Osteocyte (in vitro differentiated cells): Measurements from ENCODE around the gene GALC. TPM values are rescaled to one million over a fixed set of nuclear protein-coding genes. Genes with fewer than 3 reads are reported as not detected.

ENCODE experiments used
- DNase-seq: peaks from one replicate; pipeline ENCODE4 v3.0.0; 2021; ENCODE audit warnings: mixed read lengths; ENCODE audit not compliant: unreplicated experiment; ENCODE audit errors: extremely low spot score
- H3K27ac Mint-ChIP-seq: one replicate; pipeline ENCODE4 v1.8.0; 2021; ENCODE audit warnings: mild to moderate bottlenecking, mixed read lengths; ENCODE audit not compliant: unreplicated experiment
- H3K27me3 Mint-ChIP-seq: one replicate; pipeline ENCODE4 v1.8.0; 2021; ENCODE audit warnings: mixed read lengths; ENCODE audit not compliant: unreplicated experiment
- H3K36me3 Mint-ChIP-seq: one replicate; pipeline ENCODE4 v1.8.0; 2021; ENCODE audit warnings: mixed read lengths; ENCODE audit not compliant: unreplicated experiment
- H3K4me1 Mint-ChIP-seq: one replicate; pipeline ENCODE4 v1.8.0; 2021; ENCODE audit warnings: mixed read lengths; ENCODE audit not compliant: unreplicated experiment
- H3K4me3 Mint-ChIP-seq: one replicate; pipeline ENCODE4 v1.8.0; 2021; ENCODE audit warnings: mild to moderate bottlenecking, moderate library complexity, mixed read lengths; ENCODE audit not compliant: unreplicated experiment
- H3K9me3 Mint-ChIP-seq: one replicate; pipeline ENCODE4 v1.8.0; 2021; ENCODE audit warnings: mixed read lengths; ENCODE audit not compliant: unreplicated experiment
- total RNA-seq: library from RNA; stranded (reverse); gene quantifications from 2 replicates; pipeline ENCODE4 v1.2.1, GENCODE V29; 2021
- TF ChIP-seq, protein P1 (sequence below): fragments of 200-600 bp; sonication (generic); IDR thresholded peaks from 2 replicates; pipeline ENCODE4 v1.5.0; 2021; ENCODE audit warnings: antibody characterized with exemption, mild to moderate bottlenecking, moderate library complexity

GALC gene
- total RNA-seq, 1 donor from 2014 or later, result 15.8 TPM

DNA sequence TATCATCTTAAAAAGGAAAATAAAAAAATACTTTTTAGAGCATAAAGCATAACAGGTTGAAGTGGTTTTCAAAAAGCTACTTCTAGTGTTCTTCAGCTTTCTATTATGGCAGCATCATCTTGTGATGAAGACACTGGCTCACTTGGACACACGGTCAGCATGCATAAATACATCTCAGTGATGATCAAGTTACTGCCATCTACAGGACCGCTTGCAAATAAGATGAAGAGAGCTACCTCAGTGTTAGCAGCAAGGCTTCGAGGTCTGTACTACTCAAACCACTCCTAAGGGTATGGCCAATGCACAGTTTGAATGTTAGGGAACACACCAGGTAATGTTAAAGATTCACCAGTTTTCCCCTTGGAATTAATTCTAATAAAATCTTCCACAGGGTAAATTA, 58.8 kb downstream of the GALC start:
- H3K36me3 Mint-ChIP-seq, result peaks cover 12% of the 10 kb centered on the region
- no peaks in the 10 kb centered on the region for H3K4me1 Mint-ChIP-seq
- no peak overlapping the region for H3K27ac Mint-ChIP-seq
- DNase-seq, result no peak
- H3K27me3 Mint-ChIP-seq, result no peaks in the 10 kb centered on the region
- TF ChIP-seq, protein P1, sequence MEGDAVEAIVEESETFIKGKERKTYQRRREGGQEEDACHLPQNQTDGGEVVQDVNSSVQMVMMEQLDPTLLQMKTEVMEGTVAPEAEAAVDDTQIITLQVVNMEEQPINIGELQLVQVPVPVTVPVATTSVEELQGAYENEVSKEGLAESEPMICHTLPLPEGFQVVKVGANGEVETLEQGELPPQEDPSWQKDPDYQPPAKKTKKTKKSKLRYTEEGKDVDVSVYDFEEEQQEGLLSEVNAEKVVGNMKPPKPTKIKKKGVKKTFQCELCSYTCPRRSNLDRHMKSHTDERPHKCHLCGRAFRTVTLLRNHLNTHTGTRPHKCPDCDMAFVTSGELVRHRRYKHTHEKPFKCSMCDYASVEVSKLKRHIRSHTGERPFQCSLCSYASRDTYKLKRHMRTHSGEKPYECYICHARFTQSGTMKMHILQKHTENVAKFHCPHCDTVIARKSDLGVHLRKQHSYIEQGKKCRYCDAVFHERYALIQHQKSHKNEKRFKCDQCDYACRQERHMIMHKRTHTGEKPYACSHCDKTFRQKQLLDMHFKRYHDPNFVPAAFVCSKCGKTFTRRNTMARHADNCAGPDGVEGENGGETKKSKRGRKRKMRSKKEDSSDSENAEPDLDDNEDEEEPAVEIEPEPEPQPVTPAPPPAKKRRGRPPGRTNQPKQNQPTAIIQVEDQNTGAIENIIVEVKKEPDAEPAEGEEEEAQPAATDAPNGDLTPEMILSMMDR, result no peak
- no peak overlapping the region for H3K4me3 Mint-ChIP-seq
- peaks cover 17% of the 10 kb centered on the region for H3K9me3 Mint-ChIP-seq

DNA sequence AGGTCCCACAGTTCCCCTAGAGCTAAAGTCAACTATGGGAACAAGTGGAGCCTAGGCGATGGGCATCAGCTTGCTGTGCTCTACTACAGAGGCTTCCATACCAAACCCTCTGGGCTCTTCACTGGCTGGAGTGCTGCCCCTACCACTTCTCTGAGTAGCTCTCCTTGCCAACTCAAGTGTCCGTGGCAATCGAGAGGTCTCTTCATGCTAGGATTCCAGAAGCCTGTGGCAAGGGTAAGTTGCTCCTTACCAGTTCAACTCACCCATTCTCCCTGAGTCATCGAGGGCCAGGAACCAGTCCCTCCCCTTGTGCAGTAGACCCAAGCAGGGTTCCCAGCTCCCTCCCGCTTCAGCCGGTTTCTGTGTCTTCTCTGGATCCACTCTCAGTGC, 76.1 kb downstream of the GALC start:
- Mint-ChIP-seq H3K4me1 (no peaks in the 10 kb centered on the region), H3K27me3 (peaks cover 4% of the 10 kb centered on the region), H3K4me3 (no peak overlapping the region), H3K36me3 (no peaks in the 10 kb centered on the region), H3K9me3 (peaks cover 24% of the 10 kb centered on the region), H3K27ac (no peak overlapping the region)
- no peak for DNase-seq
- TF ChIP-seq, protein P1, result no peak

DNA sequence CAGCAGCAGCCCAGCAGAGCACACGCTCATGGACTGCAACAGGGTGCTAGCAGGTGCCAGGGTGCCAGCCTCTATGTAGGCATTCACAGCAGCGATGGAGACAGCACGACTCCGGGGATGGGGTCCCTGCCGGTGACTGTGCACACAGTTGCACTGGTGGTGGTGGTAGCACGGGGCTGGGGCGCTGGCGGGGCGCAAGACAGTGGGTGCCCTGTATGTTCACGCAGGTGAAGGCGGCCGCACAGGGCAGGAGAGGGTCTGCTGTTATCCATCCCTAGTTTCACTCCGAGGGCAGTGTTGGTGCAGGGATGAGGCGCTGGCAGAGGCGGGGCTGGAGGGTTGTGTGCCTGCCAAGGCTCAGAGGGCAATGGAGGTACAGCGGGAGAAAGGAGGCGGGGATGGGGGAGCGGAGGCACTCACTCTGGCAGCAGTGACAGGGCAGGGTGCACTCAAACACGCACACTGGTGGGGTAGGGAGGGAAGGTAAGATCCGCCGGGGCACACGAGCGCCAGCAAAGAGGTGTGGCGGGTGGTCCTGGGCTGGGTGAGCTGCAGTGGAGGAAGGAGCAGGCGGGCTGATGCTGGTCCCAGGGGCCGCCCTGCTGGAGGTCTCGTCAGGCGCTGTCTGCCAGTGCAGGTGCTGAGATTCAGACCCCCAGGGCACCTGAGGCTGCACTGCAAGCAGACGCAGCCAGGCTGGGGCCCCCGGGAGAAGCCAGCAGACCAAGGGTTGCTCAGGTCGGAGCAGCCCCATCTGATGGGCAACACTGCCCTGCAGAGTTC, 76.7 kb downstream of the GALC start:
- no peak overlapping the region for H3K4me3 Mint-ChIP-seq
- TF ChIP-seq, protein P1, result no peak
- H3K4me1 Mint-ChIP-seq, result no peaks in the 10 kb centered on the region
- peaks cover 4% of the 10 kb centered on the region for H3K27me3 Mint-ChIP-seq
- H3K9me3 Mint-ChIP-seq, result peaks cover 30% of the 10 kb centered on the region
- no peak for DNase-seq
- H3K27ac Mint-ChIP-seq, result no peak overlapping the region
- no peaks in the 10 kb centered on the region for H3K36me3 Mint-ChIP-seq

DNA sequence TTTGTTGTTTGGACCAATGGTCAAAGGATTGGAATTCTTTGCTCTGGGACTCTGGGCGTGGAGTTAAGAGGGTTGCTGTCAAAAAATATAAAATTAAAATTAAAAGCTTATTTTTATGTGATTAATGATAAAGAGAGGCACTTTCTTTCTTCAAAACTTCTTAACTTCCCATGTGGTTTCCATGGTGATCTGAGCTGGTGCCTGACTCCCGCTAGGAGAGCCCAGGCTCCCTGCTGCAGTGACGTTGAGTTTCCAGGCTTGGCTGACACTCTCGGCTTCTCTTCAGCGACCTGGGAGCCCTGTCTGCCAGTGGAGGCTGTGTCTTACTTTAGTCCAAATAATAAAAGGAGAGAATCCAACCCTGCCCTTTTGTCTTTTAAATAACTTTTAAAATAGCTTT, 84.4 kb downstream of the GALC start:
- H3K27ac Mint-ChIP-seq, result no peak overlapping the region
- no peak overlapping the region for H3K4me3 Mint-ChIP-seq
- no peaks in the 10 kb centered on the region for H3K4me1 Mint-ChIP-seq
- H3K9me3 Mint-ChIP-seq, result peaks cover 15% of the 10 kb centered on the region
- H3K27me3 Mint-ChIP-seq, result peaks cover 2% of the 10 kb centered on the region
- no peaks in the 10 kb centered on the region for H3K36me3 Mint-ChIP-seq
- TF ChIP-seq, protein P1, result no peak
- DNase-seq, result no peak

DNA sequence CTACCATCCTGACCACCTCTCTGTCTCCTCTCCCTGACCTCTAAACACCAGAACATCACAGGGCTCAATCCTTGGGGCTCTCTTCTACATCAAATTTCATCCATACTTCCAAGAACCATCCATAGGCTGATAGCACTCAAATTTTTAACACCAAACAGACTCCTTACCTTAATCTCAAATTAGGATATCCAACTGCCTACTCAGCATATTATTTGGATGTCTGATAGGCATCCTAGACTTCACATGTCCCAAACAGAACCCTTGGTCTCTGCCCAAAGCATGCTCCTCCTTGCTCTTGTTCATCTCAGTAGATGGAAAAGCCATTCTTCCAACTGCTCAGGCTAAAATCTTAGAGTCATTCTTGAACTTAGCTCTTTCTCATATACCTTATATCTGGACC, 91.3 kb downstream of the GALC start:
- Mint-ChIP-seq H3K27me3 (peaks cover 15% of the 10 kb centered on the region), H3K4me1 (no peaks in the 10 kb centered on the region), H3K9me3 (no peaks in the 10 kb centered on the region), H3K36me3 (no peaks in the 10 kb centered on the region), H3K27ac (no peak overlapping the region), H3K4me3 (no peak overlapping the region)
- TF ChIP-seq, protein P1, result no peak
- DNase-seq, result no peak
